MM.1S (cell line): ENCODE data around the gene SBF1.

Experiments used
- EZH2 ChIP-seq: fragments of 300-600 bp; sonication (generic); optimal IDR thresholded peaks from 2 replicates; pipeline ENCODE3; 2017; ENCODE audit warnings: low read depth, mild to moderate bottlenecking, antibody characterized with exemption, low read length, mixed read lengths
- TF ChIP-seq, protein P1 (sequence below): fragments of 300-600 bp; sonication (generic); IDR thresholded peaks from 2 replicates; pipeline ENCODE4 v1.5.1; 2016; ENCODE audit warnings: antibody characterized with exemption, low read length, mixed read lengths

DNA sequence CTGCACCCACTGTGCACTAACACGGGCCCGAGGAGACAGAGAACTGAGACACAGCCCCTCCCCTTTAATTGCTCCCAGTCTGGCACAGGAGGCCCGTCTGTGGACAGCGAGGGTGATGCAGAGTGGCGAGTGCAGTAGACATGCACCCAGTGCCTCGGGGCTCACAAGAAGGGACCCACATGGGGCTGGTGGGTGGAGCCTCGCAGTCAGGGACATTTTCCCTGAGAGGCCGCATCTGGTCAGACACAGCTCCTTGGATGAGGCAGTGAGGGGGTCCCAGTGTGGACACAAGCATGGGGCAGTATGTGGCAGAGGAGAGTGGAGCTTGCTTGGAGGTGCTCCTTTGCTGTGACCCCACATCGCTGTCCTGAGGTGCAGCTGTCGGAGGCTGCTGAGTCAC, 54.8 kb downstream of the SBF1 start:
- TF ChIP-seq, protein P1, sequence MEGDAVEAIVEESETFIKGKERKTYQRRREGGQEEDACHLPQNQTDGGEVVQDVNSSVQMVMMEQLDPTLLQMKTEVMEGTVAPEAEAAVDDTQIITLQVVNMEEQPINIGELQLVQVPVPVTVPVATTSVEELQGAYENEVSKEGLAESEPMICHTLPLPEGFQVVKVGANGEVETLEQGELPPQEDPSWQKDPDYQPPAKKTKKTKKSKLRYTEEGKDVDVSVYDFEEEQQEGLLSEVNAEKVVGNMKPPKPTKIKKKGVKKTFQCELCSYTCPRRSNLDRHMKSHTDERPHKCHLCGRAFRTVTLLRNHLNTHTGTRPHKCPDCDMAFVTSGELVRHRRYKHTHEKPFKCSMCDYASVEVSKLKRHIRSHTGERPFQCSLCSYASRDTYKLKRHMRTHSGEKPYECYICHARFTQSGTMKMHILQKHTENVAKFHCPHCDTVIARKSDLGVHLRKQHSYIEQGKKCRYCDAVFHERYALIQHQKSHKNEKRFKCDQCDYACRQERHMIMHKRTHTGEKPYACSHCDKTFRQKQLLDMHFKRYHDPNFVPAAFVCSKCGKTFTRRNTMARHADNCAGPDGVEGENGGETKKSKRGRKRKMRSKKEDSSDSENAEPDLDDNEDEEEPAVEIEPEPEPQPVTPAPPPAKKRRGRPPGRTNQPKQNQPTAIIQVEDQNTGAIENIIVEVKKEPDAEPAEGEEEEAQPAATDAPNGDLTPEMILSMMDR, result no peak
- no peak for TF ChIP-seq EZH2
